ENCODE data around the gene IL17RC. TPM values are rescaled to one million over a fixed set of nuclear protein-coding genes. Genes with fewer than 3 reads are reported as not detected.

The IL17RC gene
- total RNA-seq, 2 experiments from 2014 or later = 0.23 to 0.73 TPM

- TF ChIP-seq EZH2phosphoT487 (IDR thresholded peaks at IDR 0.05; ENCODE audit: borderline replicate concordance, low read depth, low read length) (no peak), CTCF (conservative IDR thresholded peaks at IDR 0.05; ENCODE audit: low read length) (no peak)
- Histone ChIP-seq H3K9me2 (ENCODE audit: insufficient read depth, low read length) (no peaks in the 10 kb centered on the region), H2AFZ (ENCODE audit: low read length) (no peak overlapping the region), H4K20me1 (ENCODE audit: insufficient read depth, low read length) (no peaks in the 10 kb centered on the region), H3K27ac (ENCODE audit: low read depth, low read length, poor library complexity, severe bottlenecking) (no peak overlapping the region), H3K9me3 (ENCODE audit: low read length) (no peaks in the 10 kb centered on the region), H3K79me2 (ENCODE audit: insufficient read depth, low read depth, low read length) (peaks cover 16% of the 10 kb centered on the region; the same call in 1 of the 2 replicates), H3K4me1 (ENCODE audit: insufficient read depth, low read length, poor library complexity, severe bottlenecking) (peaks cover 7% of the 10 kb centered on the region), H3K36me3 (ENCODE audit: insufficient read depth, low read length) (peaks cover 36% of the 10 kb centered on the region), H3K4me3 (ENCODE audit: low read depth, low read length, poor library complexity, severe bottlenecking) (no peak overlapping the region), H3K4me2 (ENCODE audit: low read length) (no peak overlapping the region)
- no peak for DNase-seq (ENCODE audit: low spot score)
- BruUV-seq (replicated peaks) = no TSS peak
- ChIA-PET CTCF (ENCODE audit: unreplicated experiment) (no interaction called here), POLR2A (interaction anchor here (0.5 to 0.6 kb wide), 3 partner anchors 15 to 602 kb away, joined by 3 to 8 read pairs (median 5); no protein-coding TSS in a partner anchor)
- intact Hi-C loops (cut with micrococcal nuclease; ENCODE audit: unreplicated experiment) = no loop called here
Measured at GRCh38 chr3:9897408-9898372, 19.2 kb upstream of the IL17RC start.

- intact Hi-C loops (cut with micrococcal nuclease; ENCODE audit: unreplicated experiment) = no loop called here
- Histone ChIP-seq H3K36me3 (ENCODE audit: insufficient read depth, low read length) (peaks cover 26% of the 10 kb centered on the region), H3K4me3 (ENCODE audit: low read depth, low read length, poor library complexity, severe bottlenecking) (no peak overlapping the region), H2AFZ (ENCODE audit: low read length) (no peak overlapping the region), H3K9me2 (ENCODE audit: insufficient read depth, low read length) (no peaks in the 10 kb centered on the region), H3K79me2 (ENCODE audit: insufficient read depth, low read depth, low read length) (peaks cover 6% of the 10 kb centered on the region; the same call in 1 of the 2 replicates), H3K4me2 (ENCODE audit: low read length) (no peak overlapping the region), H4K20me1 (ENCODE audit: insufficient read depth, low read length) (no peaks in the 10 kb centered on the region), H3K9me3 (ENCODE audit: low read length) (no peaks in the 10 kb centered on the region), H3K27ac (ENCODE audit: low read depth, low read length, poor library complexity, severe bottlenecking) (no peak overlapping the region), H3K4me1 (ENCODE audit: insufficient read depth, low read length, poor library complexity, severe bottlenecking) (peaks cover 7% of the 10 kb centered on the region)
- TF ChIP-seq EZH2phosphoT487 (IDR thresholded peaks at IDR 0.05; ENCODE audit: borderline replicate concordance, low read depth, low read length) (no peak), CTCF (conservative IDR thresholded peaks at IDR 0.05; ENCODE audit: low read length) (no peak)
- BruUV-seq (replicated peaks) = no TSS peak
- ChIA-PET POLR2A (interaction anchor here (0.5 to 0.6 kb wide), 2 partner anchors 394 to 601 kb away, joined by 3 to 5 read pairs; no protein-coding TSS in a partner anchor), CTCF (ENCODE audit: unreplicated experiment) (no interaction called here)
- no peak for DNase-seq (ENCODE audit: low spot score)
Measured at GRCh38 chr3:9898467-9899241, 18.2 kb upstream of the IL17RC start.

Measured in OCI-LY7 (cell line).